HL-60 (cell line): ENCODE data around the gene PRKAR1B.

Source experiments
- DNase-seq, 2 experiments: peaks; one replicate each; pipeline ENCODE4 v3.0.0-alpha.2; 2010 to 2020; ENCODE audit warnings: low read depth in 1 of 2, low spot score in 1 of 2
- H3K27ac ChIP-seq: fragments of 250-450 bp; sonication (Bioruptor Pico); replicated peaks from 2 replicates; pipeline ENCODE4 v1.5.1; 2020; ENCODE audit warnings: mild to moderate bottlenecking, moderate library complexity
- H3K27me3 ChIP-seq: fragments of 250-450 bp; sonication (Bioruptor Pico); 2 replicates; pipeline ENCODE4 v1.5.1; 2021; ENCODE audit warnings: mild to moderate bottlenecking, moderate library complexity; ENCODE audit not compliant: insufficient read depth, poor library complexity, severe bottlenecking
- H3K4me3 ChIP-seq: replicated peaks from 2 replicates; pipeline ENCODE4 v1.5.1; 2011; ENCODE audit warnings: mild to moderate bottlenecking, control low read depth, low read length; ENCODE audit not compliant: insufficient read depth
- GABPA ChIP-seq: IDR thresholded peaks from 2 replicates; pipeline ENCODE4 v1.6.1; 2012; ENCODE audit warnings: low read depth
- POLR2AphosphoS5 ChIP-seq: IDR thresholded peaks from 2 replicates; pipeline ENCODE4 v1.6.1; 2012; ENCODE audit warnings: low read depth
- SPI1 ChIP-seq: IDR thresholded peaks from 2 replicates; pipeline ENCODE4 v1.6.1; 2012; ENCODE audit warnings: low read depth, mild to moderate bottlenecking, borderline replicate concordance
- TF ChIP-seq, protein P1 (sequence below): IDR thresholded peaks from one replicate; pipeline ENCODE4 v1.5.1; 2011; ENCODE audit warnings: low read length, control low read depth, inconsistent platforms; ENCODE audit not compliant: insufficient read depth
- TF ChIP-seq, protein P2 (sequence below): IDR thresholded peaks from 2 replicates; pipeline ENCODE4 v1.6.1; 2012; ENCODE audit warnings: low read depth; ENCODE audit not compliant: insufficient replicate concordance

The PRKAR1B gene

DNA sequence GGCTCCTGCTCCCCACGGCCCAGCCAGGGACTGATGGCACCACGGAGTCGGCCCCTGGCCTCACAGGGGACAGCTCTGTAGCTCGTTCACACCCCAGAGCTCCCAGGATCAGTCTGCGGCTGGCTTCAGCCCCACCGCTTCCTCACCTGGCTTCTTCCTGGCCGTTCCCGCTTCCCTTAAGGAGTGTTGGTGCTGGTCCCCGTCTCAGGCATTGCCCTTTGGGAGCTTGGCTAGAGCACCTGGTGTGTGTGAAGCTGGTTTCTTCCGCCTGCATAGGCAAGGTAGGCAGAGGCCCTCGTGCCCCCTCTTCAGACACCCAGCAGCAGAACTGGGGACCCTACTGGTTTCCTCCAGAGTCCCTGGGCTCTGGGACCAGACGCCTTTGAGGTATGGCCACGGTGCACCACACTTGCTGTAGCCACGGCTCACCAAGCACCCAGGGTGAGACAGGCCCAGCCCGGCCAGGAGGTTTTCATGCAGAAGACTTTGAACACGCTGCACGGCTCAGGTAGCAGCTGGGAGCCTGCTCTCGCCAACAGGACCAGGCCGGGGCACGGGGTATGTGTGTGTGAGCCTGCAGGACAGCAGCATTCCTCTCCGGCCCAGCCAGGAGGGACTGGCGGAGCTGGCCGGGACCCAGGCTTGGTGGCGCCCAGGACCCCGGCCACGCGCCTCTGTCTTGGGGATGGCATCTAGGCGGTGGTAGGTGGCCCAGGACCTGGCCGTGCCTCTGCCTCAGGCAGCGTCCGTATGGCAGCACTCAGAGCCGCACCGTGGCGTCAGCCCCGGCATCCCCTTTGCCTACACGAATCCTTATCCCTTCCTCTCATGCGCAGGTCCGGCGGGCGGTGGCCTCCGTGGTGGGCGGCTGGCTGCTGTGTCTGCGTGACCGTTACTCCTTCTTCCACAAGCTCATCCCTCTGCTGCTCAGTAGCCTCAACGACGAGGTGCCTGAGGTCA is 13.2 kb upstream of the PRKAR1B start:
- TF ChIP-seq, protein P1, sequence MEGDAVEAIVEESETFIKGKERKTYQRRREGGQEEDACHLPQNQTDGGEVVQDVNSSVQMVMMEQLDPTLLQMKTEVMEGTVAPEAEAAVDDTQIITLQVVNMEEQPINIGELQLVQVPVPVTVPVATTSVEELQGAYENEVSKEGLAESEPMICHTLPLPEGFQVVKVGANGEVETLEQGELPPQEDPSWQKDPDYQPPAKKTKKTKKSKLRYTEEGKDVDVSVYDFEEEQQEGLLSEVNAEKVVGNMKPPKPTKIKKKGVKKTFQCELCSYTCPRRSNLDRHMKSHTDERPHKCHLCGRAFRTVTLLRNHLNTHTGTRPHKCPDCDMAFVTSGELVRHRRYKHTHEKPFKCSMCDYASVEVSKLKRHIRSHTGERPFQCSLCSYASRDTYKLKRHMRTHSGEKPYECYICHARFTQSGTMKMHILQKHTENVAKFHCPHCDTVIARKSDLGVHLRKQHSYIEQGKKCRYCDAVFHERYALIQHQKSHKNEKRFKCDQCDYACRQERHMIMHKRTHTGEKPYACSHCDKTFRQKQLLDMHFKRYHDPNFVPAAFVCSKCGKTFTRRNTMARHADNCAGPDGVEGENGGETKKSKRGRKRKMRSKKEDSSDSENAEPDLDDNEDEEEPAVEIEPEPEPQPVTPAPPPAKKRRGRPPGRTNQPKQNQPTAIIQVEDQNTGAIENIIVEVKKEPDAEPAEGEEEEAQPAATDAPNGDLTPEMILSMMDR = no peak
- no peak for TF ChIP-seq GABPA
- no peak for TF ChIP-seq POLR2AphosphoS5
- no peak for TF ChIP-seq SPI1
- DNase-seq = no peak
- no peak overlapping the region for H3K4me3 ChIP-seq
- no peaks in the 10 kb centered on the region for H3K27me3 ChIP-seq
- H3K27ac ChIP-seq = no peak overlapping the region

DNA sequence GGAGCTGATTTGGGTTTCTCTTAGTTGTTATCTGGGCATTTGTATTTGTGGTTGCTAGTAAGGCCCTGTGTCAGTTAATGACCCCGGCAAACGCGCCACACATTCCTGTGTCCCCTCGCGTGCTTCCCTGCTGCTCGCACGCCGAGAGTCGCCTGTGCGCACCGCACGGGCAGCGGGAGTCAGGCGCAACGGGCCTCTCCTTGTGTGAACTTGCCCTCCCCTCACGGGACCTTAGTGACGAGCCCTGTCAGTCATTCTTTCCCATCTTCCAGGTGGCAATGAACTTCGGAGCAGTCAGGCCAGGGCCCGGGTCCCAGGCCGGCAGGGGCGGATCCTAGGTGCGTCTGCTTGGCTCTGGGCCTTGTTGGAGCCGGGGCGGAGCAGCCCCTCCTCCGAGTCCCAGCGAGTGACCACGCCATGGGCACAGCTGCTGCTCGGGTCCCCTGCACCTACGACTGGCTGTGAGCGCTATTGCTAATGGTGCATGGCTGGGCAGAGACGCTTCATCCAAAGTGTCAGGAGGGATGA is 12.4 kb upstream of the PRKAR1B start:
- TF ChIP-seq SPI1 = no peak
- TF ChIP-seq, protein P2, sequence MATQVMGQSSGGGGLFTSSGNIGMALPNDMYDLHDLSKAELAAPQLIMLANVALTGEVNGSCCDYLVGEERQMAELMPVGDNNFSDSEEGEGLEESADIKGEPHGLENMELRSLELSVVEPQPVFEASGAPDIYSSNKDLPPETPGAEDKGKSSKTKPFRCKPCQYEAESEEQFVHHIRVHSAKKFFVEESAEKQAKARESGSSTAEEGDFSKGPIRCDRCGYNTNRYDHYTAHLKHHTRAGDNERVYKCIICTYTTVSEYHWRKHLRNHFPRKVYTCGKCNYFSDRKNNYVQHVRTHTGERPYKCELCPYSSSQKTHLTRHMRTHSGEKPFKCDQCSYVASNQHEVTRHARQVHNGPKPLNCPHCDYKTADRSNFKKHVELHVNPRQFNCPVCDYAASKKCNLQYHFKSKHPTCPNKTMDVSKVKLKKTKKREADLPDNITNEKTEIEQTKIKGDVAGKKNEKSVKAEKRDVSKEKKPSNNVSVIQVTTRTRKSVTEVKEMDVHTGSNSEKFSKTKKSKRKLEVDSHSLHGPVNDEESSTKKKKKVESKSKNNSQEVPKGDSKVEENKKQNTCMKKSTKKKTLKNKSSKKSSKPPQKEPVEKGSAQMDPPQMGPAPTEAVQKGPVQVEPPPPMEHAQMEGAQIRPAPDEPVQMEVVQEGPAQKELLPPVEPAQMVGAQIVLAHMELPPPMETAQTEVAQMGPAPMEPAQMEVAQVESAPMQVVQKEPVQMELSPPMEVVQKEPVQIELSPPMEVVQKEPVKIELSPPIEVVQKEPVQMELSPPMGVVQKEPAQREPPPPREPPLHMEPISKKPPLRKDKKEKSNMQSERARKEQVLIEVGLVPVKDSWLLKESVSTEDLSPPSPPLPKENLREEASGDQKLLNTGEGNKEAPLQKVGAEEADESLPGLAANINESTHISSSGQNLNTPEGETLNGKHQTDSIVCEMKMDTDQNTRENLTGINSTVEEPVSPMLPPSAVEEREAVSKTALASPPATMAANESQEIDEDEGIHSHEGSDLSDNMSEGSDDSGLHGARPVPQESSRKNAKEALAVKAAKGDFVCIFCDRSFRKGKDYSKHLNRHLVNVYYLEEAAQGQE = no peak
- no peak for TF ChIP-seq GABPA
- TF ChIP-seq, protein P1 = no peak
- no peak for TF ChIP-seq POLR2AphosphoS5
- Histone ChIP-seq H3K4me3 (no peak overlapping the region), H3K27ac (no peak overlapping the region), H3K27me3 (no peaks in the 10 kb centered on the region)
- no peak for DNase-seq

DNA sequence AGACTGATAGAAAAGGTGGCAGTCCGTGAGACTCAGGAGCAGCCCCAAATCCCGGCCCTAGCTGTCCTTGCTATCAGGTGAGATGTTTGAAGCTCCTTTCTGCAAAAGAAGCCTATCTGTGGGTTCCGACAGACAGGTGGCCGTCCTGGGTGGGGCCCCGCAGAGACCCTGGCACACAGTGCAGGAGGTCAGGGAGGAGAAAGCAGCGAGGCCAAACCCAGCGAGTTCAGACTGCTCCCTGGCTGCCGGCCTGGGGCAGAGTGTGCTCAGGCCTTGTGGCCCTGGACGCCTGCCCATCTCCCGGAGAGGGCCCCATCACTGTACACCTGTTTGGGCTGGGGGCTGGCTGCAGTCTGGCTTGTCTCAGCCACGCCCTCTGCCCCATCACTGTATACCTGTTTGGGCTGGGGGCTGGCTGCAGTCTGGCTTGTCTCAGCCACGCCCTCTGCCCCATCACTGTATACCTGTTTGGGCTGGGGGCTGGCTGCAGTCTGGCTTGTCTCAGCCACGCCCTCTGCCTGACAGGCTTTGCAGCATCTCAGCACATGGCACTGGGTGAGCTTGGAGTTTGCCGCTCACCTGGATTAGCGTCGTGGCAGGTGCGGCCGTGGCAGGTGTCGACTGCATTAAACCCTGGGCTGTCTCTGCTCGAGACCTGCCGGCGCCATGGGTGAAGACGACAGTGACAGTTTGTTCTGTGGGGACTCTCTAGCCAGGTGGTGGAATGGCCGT is 11.8 kb upstream of the PRKAR1B start:
- Histone ChIP-seq H3K4me3 (no peak overlapping the region), H3K27me3 (no peaks in the 10 kb centered on the region), H3K27ac (no peak overlapping the region)
- TF ChIP-seq, protein P2 = no peak
- TF ChIP-seq, protein P1 = no peak
- no peak for DNase-seq
